Measurements from ENCODE around the gene BMPR1A.

DNA sequence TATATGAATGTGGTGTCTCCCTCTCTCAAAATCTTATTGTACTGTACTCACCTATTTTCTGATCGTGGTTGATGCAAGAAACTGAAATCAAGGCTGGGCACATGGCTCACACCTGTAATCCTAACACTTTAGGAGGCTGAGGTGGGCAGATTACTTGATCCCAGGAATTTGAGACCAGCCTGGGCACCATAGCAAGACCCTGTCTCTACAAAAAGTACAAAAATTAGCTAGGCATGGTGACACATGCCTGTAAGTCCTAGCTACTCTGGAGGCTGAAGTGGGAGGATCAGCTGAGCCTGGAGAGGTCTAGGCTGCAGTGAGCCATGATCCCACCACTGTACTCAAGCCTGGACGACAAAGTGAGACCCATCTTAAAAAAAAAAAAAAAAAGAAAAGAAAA, 185.0 kb downstream of the BMPR1A start:
- TF ChIP-seq EZH2phosphoT487 (IDR thresholded peaks at IDR 0.05; ENCODE audit: borderline replicate concordance, low read depth, low read length), result no peak
- TF ChIP-seq, protein P1, sequence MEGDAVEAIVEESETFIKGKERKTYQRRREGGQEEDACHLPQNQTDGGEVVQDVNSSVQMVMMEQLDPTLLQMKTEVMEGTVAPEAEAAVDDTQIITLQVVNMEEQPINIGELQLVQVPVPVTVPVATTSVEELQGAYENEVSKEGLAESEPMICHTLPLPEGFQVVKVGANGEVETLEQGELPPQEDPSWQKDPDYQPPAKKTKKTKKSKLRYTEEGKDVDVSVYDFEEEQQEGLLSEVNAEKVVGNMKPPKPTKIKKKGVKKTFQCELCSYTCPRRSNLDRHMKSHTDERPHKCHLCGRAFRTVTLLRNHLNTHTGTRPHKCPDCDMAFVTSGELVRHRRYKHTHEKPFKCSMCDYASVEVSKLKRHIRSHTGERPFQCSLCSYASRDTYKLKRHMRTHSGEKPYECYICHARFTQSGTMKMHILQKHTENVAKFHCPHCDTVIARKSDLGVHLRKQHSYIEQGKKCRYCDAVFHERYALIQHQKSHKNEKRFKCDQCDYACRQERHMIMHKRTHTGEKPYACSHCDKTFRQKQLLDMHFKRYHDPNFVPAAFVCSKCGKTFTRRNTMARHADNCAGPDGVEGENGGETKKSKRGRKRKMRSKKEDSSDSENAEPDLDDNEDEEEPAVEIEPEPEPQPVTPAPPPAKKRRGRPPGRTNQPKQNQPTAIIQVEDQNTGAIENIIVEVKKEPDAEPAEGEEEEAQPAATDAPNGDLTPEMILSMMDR (conservative IDR thresholded peaks at IDR 0.05; ENCODE audit: low read length), result no peak

All from OCI-LY7 (cell line).